ENCODE measurements around the gene ATG5. TPM values are rescaled to one million over a fixed set of nuclear protein-coding genes. Genes with fewer than 3 reads are reported as not detected.
A peak's percentile ranks its signal among the peaks of the same experiment; 100 is the strongest.

ATG5 gene
- total and polyA plus RNA-seq, 9 of the 15 experiments (the other 6 are each of a cell fraction or from before 2014, with no cell fraction given): 29.0 to 80.0 (median 53.2) TPM

- no peak for TF ChIP-seq ARID4B (CRISPR knock-in tag; IDR thresholded peaks at IDR 0.05)
- 0 out of 2 replicates have a peak, but pooled peaks have one; percentile 23 for TF ChIP-seq CHAMP1 (IDR thresholded peaks at IDR 0.05)
- TF ChIP-seq ATF7 (IDR thresholded peaks at IDR 0.05): no peak
- no peak for TF ChIP-seq CBX2 (IDR thresholded peaks at IDR 0.05; ENCODE audit: insufficient read depth, low read length, poor library complexity, severe bottlenecking)
- peak; percentile 86 to 88 for TF ChIP-seq RAD21 (CRISPR knock-in tag; conservative IDR thresholded peaks at IDR 0.05 in 1 of 2, IDR thresholded peaks at IDR 0.05 in 1 of 2)
- no peak for TF ChIP-seq RBM15 (IDR thresholded peaks at IDR 0.05; ENCODE audit: insufficient read depth, low read length)
- peak; percentile 34; the same call in 1 of the 2 replicates for TF ChIP-seq SMC3 (conservative IDR thresholded peaks at IDR 0.05; ENCODE audit: insufficient read depth, low read depth, low read length)
- 0 out of 2 replicates have a peak, but pooled peaks have one; percentile 17 for TF ChIP-seq RB1 (IDR thresholded peaks at IDR 0.05; ENCODE audit: low read depth)
- TF ChIP-seq CBFB (CRISPR knock-in tag; IDR thresholded peaks at IDR 0.05): no peak
- TF ChIP-seq TAF15 (IDR thresholded peaks at IDR 0.05; ENCODE audit: low read depth, low read length): no peak
- TF ChIP-seq CTCF (IDR thresholded peaks at IDR 0.05 in 2 of 3, conservative IDR thresholded peaks at IDR 0.05 in 1 of 3; ENCODE audit: insufficient read depth in 2 of 3, low read depth in 1 of 3, low read length in 3 of 3): peak in 2 of 3 experiments; percentile 61 to 80; a peak in 5 of 6 replicates
- TF ChIP-seq PHF21A (IDR thresholded peaks at IDR 0.05; ENCODE audit: borderline replicate concordance, low read depth): peak; percentile 53; the same call in 1 of the 2 replicates
- no peak for TF ChIP-seq ZBTB2 (IDR thresholded peaks at IDR 0.05)
- TF ChIP-seq DEAF1 (CRISPR knock-in tag; IDR thresholded peaks at IDR 0.05): peak; percentile 60; the same call in 1 of the 2 replicates
These were observed 102.1 kb downstream of the ATG5 start (continued) for GRCh38 chr6:106223300-106223930.

Measured in K562 (cell line).